T47D (cell line): Measurements from ENCODE around the gene UNC45A.

Experiments
- DNase-seq, 2 experiments: peaks; one replicate each; pipeline versions ENCODE4 v3.0.0 to v3.0.0-alpha.2; 2011 to 2012; ENCODE audit warnings: low read depth in 1 of 2, low spot score in 1 of 2
- JUND ChIP-seq: IDR thresholded peaks from 2 replicates; pipeline ENCODE4 v1.6.1; 2012; ENCODE audit warnings: low read depth
- in situ Hi-C: cut with HindIII; loops from 2 replicates; pipeline ENCODE4 v1.10.0; 2016; ENCODE audit warnings: low sequenced_read_pairs, low pct_unique_long_range_greater_than_20kb

UNC45A gene

DNA sequence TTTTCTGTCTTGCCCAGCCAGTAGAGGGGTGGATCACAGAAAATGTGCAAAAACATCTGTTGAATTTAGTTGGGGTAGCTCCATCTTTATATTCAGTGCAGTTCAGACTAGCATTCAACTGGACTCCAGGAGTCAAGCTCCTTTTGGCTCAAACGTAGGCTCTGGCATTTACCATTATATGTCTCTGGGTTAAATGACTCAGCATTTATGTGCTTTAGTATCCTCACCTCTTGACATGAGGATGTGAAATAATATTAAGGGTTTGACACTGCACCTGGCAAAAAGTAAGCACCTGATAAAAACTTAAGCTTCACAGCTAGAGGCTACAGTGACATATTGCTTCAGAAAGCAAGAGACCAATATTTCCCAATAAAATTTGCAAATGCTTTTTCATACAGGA, 44.5 kb downstream of the UNC45A start:
- TF ChIP-seq JUND, result no peak
- DNase-seq, result no peak
- in situ Hi-C loops, result no loop called here

DNA sequence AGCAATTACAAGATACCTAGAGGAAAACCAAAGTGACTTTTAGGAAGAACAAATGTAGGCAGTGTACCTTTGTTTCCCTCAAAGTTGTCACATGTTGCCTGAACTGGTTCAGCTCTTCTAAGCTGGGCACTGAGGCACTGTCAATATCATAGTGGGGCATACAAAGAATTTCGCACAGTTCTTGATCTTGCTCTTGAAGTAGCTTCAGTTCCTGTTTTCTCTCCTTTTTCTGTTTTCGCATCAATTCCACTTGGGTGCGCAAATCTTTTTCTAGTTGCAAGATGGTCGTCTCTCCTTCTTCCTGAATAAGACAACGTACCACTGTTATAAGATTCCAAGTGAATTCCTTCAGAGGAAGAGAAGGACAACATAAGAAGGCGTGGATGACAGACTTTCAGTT, 46.6 kb downstream of the UNC45A start:
- DNase-seq, result no peak
- TF ChIP-seq JUND, result no peak
- in situ Hi-C loops, result no loop called here

DNA sequence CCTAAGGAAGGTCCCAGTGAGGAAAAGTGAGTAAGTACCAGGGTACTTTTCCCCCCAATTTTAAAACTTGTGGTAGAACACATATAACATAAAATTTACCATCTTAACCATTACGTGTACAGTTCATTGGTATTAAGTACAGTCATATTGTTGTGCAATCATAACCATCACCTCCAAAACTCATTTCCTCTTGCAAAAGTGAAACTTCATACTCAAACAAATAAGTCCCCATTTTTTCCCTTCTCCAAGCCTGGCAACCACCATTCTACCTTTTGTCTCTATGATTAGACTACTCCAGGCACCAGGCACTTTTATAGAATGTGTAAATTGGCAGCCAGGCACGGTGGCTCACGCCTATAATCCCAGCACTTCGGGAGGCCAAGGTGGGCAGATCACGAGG, 47.0 kb downstream of the UNC45A start:
- in situ Hi-C loops, result no loop called here
- TF ChIP-seq JUND, result no peak
- DNase-seq, result no peak

DNA sequence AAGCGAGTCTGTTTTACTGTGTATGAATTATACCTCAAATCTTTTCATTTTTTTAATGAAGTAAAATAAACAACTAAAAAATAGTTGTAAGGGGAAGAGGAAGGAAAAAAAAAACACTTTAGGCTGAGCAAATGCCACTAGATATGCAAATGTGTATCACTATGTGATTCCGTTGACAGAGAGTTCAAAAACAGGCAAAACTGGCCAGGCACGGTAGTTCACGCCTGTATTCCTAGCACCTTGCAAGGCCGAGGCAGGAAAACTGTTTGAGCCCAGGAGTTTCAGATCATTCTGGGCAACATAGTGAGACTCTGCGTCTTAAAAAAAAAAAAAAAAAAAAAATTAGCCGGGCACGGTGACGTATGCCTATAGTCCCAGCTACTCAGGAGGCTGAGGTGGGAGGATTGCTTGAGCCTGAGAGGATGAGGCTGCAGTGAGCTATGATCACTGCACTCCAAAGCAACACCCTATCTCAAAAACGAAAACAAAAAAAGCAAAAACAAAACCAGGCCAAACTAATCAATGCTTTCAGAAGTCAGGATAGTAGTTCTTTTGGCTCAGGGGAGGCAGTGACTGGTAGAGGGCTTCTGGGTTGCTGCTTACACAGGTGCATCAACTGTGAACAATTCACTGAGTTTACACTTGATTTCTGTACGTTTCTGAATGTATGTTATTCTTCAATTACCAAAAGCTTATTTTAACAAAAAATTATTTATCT, 51.9 kb downstream of the UNC45A start:
- TF ChIP-seq JUND, result no peak
- peak in 1 of 2 experiments; percentile 69 for DNase-seq
- in situ Hi-C loops, result no loop called here

DNA sequence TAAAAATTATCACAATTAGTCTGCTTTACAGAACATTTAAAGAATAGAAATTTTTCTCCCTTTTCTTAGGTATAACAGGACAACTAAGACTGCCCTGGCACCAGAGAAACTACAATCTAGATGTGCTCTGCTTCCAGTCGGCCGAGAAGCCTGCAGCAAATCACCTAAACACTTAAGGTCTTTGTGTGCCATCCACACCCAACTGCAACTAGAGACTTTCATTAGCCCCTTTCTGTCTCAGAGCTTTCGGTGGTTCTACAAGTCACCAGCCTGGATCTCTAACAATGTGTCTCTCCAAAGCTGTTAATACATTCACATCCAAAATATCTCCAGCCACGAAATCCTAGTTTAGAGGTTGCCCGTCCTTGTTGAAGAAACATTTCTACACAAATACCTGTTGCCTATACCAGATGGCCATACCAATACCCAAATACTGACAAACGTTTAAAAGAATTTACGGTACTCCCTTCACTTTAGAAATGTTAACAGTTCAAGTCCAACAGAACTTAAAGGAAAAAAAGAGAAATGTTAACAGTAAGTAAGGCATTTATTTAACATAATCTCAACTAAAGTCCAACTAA, 52.6 kb downstream of the UNC45A start:
- TF ChIP-seq JUND, result no peak
- DNase-seq, result peak in 1 of 2 experiments; percentile 39
- in situ Hi-C loops, result no loop called here

DNA sequence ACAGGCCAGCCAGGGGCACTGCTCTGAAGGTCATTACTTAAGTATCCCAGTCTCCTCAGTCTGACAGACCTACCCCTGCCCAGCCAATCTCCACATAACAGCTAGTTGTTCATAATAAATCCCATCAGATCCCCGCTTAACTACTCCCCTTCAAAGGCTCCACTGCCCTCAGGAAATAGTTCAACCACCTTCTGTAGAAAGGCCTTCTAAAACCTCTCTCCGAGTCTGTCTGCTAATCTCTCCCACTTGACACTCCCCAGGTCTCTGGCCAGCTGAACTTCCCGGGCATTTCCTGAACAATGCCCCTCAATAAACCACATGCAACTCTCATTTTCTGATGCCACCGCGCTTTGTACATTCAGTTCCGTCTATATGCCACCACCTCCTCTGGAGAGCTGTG, 53.2 kb downstream of the UNC45A start:
- in situ Hi-C loops, result no loop called here
- no peak for TF ChIP-seq JUND
- peak in 1 of 2 experiments; percentile 15 for DNase-seq

DNA sequence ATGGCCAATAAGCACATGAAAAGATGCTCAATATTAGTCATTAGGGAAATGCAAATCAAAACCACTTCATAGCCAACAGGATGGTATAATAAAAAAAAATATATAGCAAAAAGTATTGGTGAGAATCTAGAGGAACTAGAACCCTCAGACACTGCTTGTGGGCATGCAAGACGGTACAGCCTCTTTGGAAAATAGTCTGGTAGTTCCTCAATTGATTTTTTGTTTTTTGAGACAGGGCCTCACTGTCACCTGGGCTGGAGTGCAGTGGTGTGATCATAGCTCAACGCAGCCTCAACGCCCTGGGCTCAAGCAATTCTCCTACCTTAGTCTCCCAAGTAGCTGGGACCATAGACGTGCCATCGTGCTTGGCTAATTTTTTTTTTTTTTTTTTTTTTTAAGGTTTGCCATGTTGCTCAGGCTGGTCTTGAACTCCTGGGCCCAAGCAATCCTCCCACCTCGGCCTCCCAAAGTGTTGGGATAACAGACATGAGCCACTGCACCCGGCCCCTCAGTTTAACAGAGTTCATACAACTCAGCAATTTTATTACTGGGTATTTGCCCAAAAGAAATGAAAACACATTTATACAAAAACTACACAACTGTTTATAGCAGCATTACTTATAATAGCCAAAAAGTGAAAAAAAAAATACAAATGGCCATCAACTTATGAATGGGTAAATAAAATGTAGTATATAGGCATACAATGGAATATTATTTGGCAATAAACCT, 54.1 kb downstream of the UNC45A start:
- TF ChIP-seq JUND, result no peak
- in situ Hi-C loops, result no loop called here

DNA sequence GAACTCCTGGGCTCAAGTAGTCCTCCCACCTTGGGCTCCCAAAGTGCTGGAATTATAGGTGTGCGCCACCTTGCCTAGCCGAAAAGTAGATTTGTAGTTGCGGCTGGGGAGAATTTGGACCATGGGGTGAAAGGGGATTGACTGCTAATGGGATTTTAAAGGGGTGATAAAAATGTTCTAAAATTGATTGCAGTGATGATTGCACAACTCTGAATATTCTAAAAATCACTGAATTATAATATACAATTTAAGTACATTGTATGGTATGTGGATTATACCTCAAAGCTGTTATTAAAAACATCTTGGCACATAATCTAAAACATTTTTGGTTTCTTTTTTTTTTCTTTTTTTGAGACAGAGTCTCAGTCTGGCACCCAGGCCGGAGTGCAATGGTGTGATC, 55.4 kb downstream of the UNC45A start:
- no peak for DNase-seq
- in situ Hi-C loops, result no loop called here
- TF ChIP-seq JUND, result no peak

More for the DNA sequence above, 54.1 kb downstream of the UNC45A start:
- DNase-seq, result no peak

DNA sequence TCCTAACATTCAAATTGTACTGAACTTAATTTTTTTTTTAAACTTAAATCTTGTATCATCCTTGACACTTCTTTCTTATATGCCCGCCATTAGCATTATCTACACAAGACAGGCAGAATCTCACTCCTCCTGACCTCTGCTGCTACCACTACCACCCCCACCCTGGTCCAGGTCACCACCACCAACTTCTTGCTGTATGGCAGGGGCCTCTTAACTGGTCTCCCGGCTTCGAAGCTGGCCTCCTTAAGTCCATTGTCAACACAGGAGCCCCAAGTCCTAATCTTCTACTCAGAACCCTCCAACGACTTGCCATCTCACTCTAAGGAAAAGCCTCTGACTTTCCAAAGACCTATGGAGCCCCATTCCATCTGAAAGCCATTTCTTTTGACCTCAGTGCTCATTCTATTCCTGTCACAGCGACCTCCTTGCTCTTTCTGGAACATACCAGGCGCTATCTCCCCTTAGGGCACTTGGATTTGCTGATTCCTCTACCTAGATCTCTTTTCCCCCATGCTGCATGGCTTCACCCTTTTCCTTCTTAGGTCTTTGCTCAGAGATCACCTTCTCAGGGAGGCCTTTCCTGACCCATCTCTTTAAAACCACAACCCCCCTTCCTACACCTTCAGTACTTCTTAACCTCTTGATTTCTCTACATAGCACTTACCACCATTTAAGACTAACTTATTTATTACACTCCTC, 56.7 kb downstream of the UNC45A start:
- peak in 1 of 2 experiments; percentile 20 for DNase-seq
- in situ Hi-C loops, result no loop called here
- TF ChIP-seq JUND, result no peak

DNA sequence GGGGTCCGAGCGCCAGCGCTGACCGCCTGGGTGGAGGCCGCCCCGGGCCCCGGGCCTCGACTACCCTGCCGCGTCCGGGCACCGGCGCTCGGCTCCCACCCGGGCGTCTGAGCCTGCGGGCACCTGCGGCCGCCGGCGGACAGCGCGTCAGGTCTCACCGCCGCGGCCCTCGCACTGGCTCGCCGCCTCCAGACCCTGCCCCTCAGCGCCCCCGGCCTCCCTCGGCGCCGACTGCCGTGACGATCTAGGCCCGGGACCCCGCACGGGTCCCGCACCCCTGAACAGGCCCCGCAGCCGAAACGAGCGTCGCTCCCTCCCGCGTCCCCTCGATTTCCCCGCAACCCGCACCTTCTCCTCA, 59.0 kb downstream of the UNC45A start:
- TF ChIP-seq JUND, result no peak
- no peak for DNase-seq
- in situ Hi-C loops, result no loop called here

DNA sequence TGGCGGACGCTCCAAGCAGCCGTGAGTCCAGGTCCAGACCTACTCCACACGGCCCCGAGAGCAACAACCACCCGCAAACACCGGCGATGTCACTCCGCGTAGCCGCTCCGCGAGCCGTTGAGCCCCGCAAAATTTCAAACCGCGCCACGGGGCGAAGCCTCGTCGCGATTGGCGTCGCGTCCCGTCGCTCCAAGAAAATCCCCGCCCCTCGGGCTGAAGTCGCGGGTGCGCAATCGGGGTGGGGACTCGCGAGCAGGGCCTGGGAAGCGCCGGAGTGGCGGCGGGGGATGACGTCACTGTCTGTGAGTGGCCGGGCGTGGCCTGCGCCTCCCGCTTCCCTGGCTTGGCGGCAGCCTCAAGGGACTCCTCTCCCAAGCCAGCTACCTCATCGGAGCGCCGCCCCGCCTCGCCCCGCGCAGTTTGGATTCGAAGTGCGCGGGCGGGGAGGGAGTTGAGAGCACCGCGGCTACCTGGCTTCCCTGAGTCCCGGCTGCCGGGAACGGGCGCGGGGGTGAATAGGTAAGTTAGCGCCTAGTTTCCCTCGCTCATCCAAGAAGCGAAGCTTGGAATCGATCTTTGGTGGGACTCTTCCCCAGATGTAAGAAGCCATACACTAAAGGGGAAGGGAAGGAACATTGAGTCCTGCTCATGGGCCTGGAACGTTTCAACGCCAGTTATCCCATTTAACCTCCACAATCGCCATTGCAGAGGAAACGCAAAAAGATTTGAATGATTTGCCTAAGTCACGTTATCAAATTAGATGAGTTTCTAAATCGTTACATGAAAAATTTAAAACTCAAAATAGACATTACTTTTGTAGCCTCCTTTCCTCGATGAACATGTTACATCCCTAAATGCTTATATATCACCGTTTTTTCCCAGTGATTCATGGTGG, 59.6 kb downstream of the UNC45A start, which contains the start of gene PRC1:
TSS of gene PRC1 (minus strand) at position 119 of the 895 bp plus-strand sequence. CDS start at position 1, 118 bp downstream.
- peak; percentile 95 to 99 for DNase-seq
- in situ Hi-C loops, result no loop called here
- no peak for TF ChIP-seq JUND

DNA sequence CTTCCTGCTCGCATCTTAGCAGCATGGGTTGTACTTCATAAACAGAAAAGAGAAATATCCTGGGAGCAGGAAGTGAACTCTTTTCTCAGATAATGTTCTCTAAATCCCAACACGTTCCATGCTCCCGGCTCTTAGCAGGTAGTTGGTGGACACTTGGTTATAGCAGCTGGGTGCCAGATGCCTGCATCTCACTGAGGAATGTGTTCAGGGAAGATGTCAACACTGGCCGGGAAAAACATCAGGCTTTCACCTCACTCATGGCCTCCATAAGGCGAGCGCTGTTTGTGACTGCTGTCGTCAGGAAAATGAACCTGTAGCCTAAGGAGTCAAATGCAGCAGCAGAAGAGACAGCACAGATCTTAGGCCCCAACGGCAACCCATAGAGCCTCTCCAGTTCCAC, 63.7 kb downstream of the UNC45A start:
- DNase-seq, result no peak
- in situ Hi-C loops, result no loop called here
- TF ChIP-seq JUND, result no peak
